Esophagus (tissue), 2 donors: ENCODE results near the gene SLIT3. TPM values are rescaled to one million over a fixed set of nuclear protein-coding genes. Genes with fewer than 3 reads are reported as not detected.

Experiments
- H3K27ac ChIP-seq, 2 donors: one replicate each; pipeline ENCODE4 v1.5.1; 2013; ENCODE audit warnings: low read depth in 2 of 2, mild to moderate bottlenecking in 2 of 2, inconsistent platforms in 1 of 2, low read length in 1 of 2, moderate library complexity in 1 of 2
- H3K27me3 ChIP-seq, 2 donors: one replicate each; pipeline ENCODE4 v1.6.1; 2013; ENCODE audit warnings: low read length in 2 of 2, control low read depth in 1 of 2, mild to moderate bottlenecking in 1 of 2; ENCODE audit not compliant: insufficient read depth in 2 of 2, control insufficient read depth in 1 of 2
- H3K36me3 ChIP-seq, 2 donors: one replicate each; pipeline ENCODE4 v1.6.1; 2013; ENCODE audit warnings: low read length in 1 of 2; ENCODE audit not compliant: control insufficient read depth in 2 of 2, insufficient read depth in 2 of 2
- H3K4me1 ChIP-seq, 2 donors: one replicate each; pipeline ENCODE4 v1.6.1; 2013; ENCODE audit warnings: low read length in 1 of 2; ENCODE audit not compliant: control insufficient read depth in 2 of 2, insufficient read depth in 2 of 2
- H3K4me3 ChIP-seq, 2 donors: one replicate each; pipeline ENCODE4 v1.5.1; 2013; ENCODE audit warnings: low read length in 2 of 2, mild to moderate bottlenecking in 2 of 2, low read depth in 1 of 2, moderate library complexity in 1 of 2
- H3K9me3 ChIP-seq, 2 donors: one replicate each; pipeline ENCODE4 v1.6.1; 2013; ENCODE audit warnings: mild to moderate bottlenecking in 2 of 2, low read depth in 1 of 2, low read length in 1 of 2, moderate library complexity in 1 of 2; ENCODE audit not compliant: control insufficient read depth in 2 of 2, insufficient read depth in 1 of 2
- WGBS, 2 donors: extraction: QIAGEN DNeasy Blood & Tissue Kit; methylation state at CpG; one replicate each; pipeline ENCODE4 v1.1.7; 2013; 5-methylcytosine and 5-hydroxymethylcytosine counted together
- polyA plus RNA-seq, 2 donors: library from polyadenylated mRNA; stranded (reverse); fragments of 200-250 nt; gene quantifications; one replicate each; pipeline ENCODE4 v1.2.3, GENCODE V29; 2013
- donor health status: healthy with polysubstance abuse.
- donor health status: Bipolar disorder and iron deficiency.

Gene SLIT3
- polyA plus RNA-seq, 2 donors = 0.53 to 2.0 TPM

- H3K9me3 ChIP-seq = no peaks in the 10 kb centered on the region
- WGBS, 2 donors = 91 to 95% methylated on average over 2 of the region's 2 CpGs
- no peaks in the 10 kb centered on the region for H3K27me3 ChIP-seq
- no peaks in the 10 kb centered on the region for H3K4me1 ChIP-seq
- no peak overlapping the region for H3K4me3 ChIP-seq
- H3K27ac ChIP-seq = no peak overlapping the region
- H3K36me3 ChIP-seq = no peaks in the 10 kb centered on the region
Observed at GRCh38 chr5:169273881-169274280, 27.1 kb downstream of the SLIT3 start.

- Histone ChIP-seq H3K36me3 (no peaks in the 10 kb centered on the region), H3K4me1 (no peaks in the 10 kb centered on the region), H3K27ac (no peak overlapping the region), H3K4me3 (no peak overlapping the region), H3K27me3 (no peaks in the 10 kb centered on the region), H3K9me3 (no peaks in the 10 kb centered on the region)
- 84 to 95% methylated on average over 1 of the region's 1 CpG for WGBS, 2 donors
Observed at GRCh38 chr5:169273451-169273850, 27.5 kb downstream of the SLIT3 start.

GRCh38 chr5:169272731-169273427, 28.1 kb downstream of the SLIT3 start:
- whole genome bisulfite sequencing, 2 donors = 73 to 74% methylated on average over 12 of the region's 12 CpGs

GRCh38 chr5:169272111-169272510, 28.8 kb downstream of the SLIT3 start:
- WGBS, 2 donors = 88% methylated on average over 5 of the region's 5 CpGs
- no peak overlapping the region for H3K4me3 ChIP-seq
- no peaks in the 10 kb centered on the region for H3K9me3 ChIP-seq
- no peaks in the 10 kb centered on the region for H3K36me3 ChIP-seq
- no peaks in the 10 kb centered on the region for H3K4me1 ChIP-seq
- no peaks in the 10 kb centered on the region for H3K27me3 ChIP-seq
- no peak overlapping the region for H3K27ac ChIP-seq

More at GRCh38 chr5:169272731-169273427, 28.1 kb downstream of the SLIT3 start:
- H3K4me1 ChIP-seq = no peaks in the 10 kb centered on the region
- no peaks in the 10 kb centered on the region for H3K36me3 ChIP-seq
- no peak overlapping the region for H3K4me3 ChIP-seq
- no peaks in the 10 kb centered on the region for H3K9me3 ChIP-seq
- no peaks in the 10 kb centered on the region for H3K27me3 ChIP-seq
- no peak overlapping the region for H3K27ac ChIP-seq

- Histone ChIP-seq H3K27me3 (no peaks in the 10 kb centered on the region), H3K36me3 (no peaks in the 10 kb centered on the region), H3K4me1 (no peaks in the 10 kb centered on the region), H3K4me3 (no peak overlapping the region), H3K27ac (no peak overlapping the region), H3K9me3 (no peaks in the 10 kb centered on the region)
- 81 to 85% methylated on average over 3 of the region's 3 CpGs for WGBS, 2 donors
Observed at GRCh38 chr5:169270827-169271226, 30.1 kb downstream of the SLIT3 start.

GRCh38 chr5:169268019-169268418, 32.9 kb downstream of the SLIT3 start:
- no peak overlapping the region for H3K27ac ChIP-seq
- no peak overlapping the region for H3K4me3 ChIP-seq
- 55 to 74% methylated on average over 7 of the region's 7 CpGs for WGBS, 2 donors
- H3K4me1 ChIP-seq = no peaks in the 10 kb centered on the region
- H3K36me3 ChIP-seq = no peaks in the 10 kb centered on the region
- H3K27me3 ChIP-seq = no peaks in the 10 kb centered on the region
- no peaks in the 10 kb centered on the region for H3K9me3 ChIP-seq

GRCh38 chr5:169265888-169266287, 35.1 kb downstream of the SLIT3 start:
- no peaks in the 10 kb centered on the region for H3K36me3 ChIP-seq
- no peak overlapping the region for H3K4me3 ChIP-seq
- no peaks in the 10 kb centered on the region for H3K27me3 ChIP-seq
- H3K9me3 ChIP-seq = no peaks in the 10 kb centered on the region
- no peaks in the 10 kb centered on the region for H3K4me1 ChIP-seq
- H3K27ac ChIP-seq = no peak overlapping the region
- WGBS, 2 donors = 81 to 82% methylated on average over 3 of the region's 3 CpGs

- WGBS, 2 donors = 68 to 76% methylated on average over 7 of the region's 7 CpGs
- H3K9me3 ChIP-seq = no peaks in the 10 kb centered on the region
- H3K36me3 ChIP-seq = no peaks in the 10 kb centered on the region
- no peak overlapping the region for H3K4me3 ChIP-seq
- no peaks in the 10 kb centered on the region for H3K4me1 ChIP-seq
- no peak overlapping the region for H3K27ac ChIP-seq
- H3K27me3 ChIP-seq = no peaks in the 10 kb centered on the region
Observed at GRCh38 chr5:169263591-169263990, 37.3 kb downstream of the SLIT3 start.

- H3K36me3 ChIP-seq = no peaks in the 10 kb centered on the region
- H3K4me3 ChIP-seq = no peak overlapping the region
- H3K4me1 ChIP-seq = no peaks in the 10 kb centered on the region
- H3K9me3 ChIP-seq = no peaks in the 10 kb centered on the region
- WGBS, 2 donors = 46 to 47% methylated on average over 3 of the region's 3 CpGs
- H3K27me3 ChIP-seq = no peaks in the 10 kb centered on the region
- H3K27ac ChIP-seq = no peak overlapping the region
Observed at GRCh38 chr5:169260896-169261569, 39.9 kb downstream of the SLIT3 start.
